HG02943 (cell line): ENCODE measurements around the gene MME.

ENCODE experiments used
- ATAC-seq: cut with Tn5 transposase; IDR thresholded peaks from one replicate; pipeline ENCODE4 v1.9.1; 2021; ENCODE audit warnings: mild to moderate bottlenecking, low read depth, moderate library complexity; ENCODE audit not compliant: unreplicated experiment

MME gene

GRCh38 chr3:155079746-155080487 lies at the start of gene MME:
Gene MME (plus strand): TSS chr3:155080319. CDS start chr3:155084168, 3,849 bp downstream.
- ATAC-seq: no peak

GRCh38 chr3:155031186-155031585 lies 48.9 kb upstream of the MME start:
- ATAC-seq: no peak

GRCh38 chr3:155032918-155033317 lies 47.2 kb upstream of the MME start:
- no peak for ATAC-seq

- ATAC-seq: no peak
These were observed 45.3 kb upstream of the MME start for GRCh38 chr3:155034786-155035185.

GRCh38 chr3:155035553-155035952 lies 44.6 kb upstream of the MME start:
- ATAC-seq: no peak

GRCh38 chr3:155037508-155038202 lies 42.5 kb upstream of the MME start:
- no peak for ATAC-seq

GRCh38 chr3:155038203-155038554 lies 41.9 kb upstream of the MME start:
- no peak for ATAC-seq

GRCh38 chr3:155046935-155047334 lies 33.2 kb upstream of the MME start:
- ATAC-seq: no peak

- no peak for ATAC-seq
These were observed 32.4 kb upstream of the MME start for GRCh38 chr3:155047672-155048071.

- ATAC-seq: no peak
These were observed 30.2 kb upstream of the MME start for GRCh38 chr3:155049959-155050358.

GRCh38 chr3:155052470-155052869 lies 27.6 kb upstream of the MME start:
- ATAC-seq: no peak

- no peak for ATAC-seq
These were observed 26.4 kb upstream of the MME start for GRCh38 chr3:155053756-155054155.

- no peak for ATAC-seq
These were observed 15.2 kb upstream of the MME start for GRCh38 chr3:155064920-155065319.

GRCh38 chr3:155065537-155065936 lies 14.6 kb upstream of the MME start:
- no peak for ATAC-seq

GRCh38 chr3:155069729-155070128 lies 10.4 kb upstream of the MME start:
- ATAC-seq: no peak

- ATAC-seq: no peak
These were observed 9.8 kb upstream of the MME start for GRCh38 chr3:155070316-155070715.

- ATAC-seq: no peak
These were observed 9.2 kb upstream of the MME start for GRCh38 chr3:155070932-155071387.

GRCh38 chr3:155075200-155075599 lies 4.9 kb upstream of the MME start:
- no peak for ATAC-seq

GRCh38 chr3:155076888-155077287 lies 3.2 kb upstream of the MME start:
- no peak for ATAC-seq

GRCh38 chr3:155078711-155079467 lies 1.2 kb upstream of the MME start:
- no peak for ATAC-seq

- no peak for ATAC-seq
These were observed 712 bp upstream of the MME start for GRCh38 chr3:155079468-155079745.

- ATAC-seq: no peak
These were observed 573 bp downstream of the MME start for GRCh38 chr3:155080692-155081091.
